GM23338 (cell line): ENCODE data around the gene ENOSF1.

Experiments used
- EZH2 ChIP-seq: fragments of 200-600 bp; sonication (generic); IDR thresholded peaks from one replicate; pipeline ENCODE4 v1.8.0; 2017; ENCODE audit warnings: antibody characterized with exemption, mild to moderate bottlenecking, low read depth; ENCODE audit not compliant: unreplicated experiment
- NANOG ChIP-seq: IDR thresholded peaks from 2 replicates; pipeline ENCODE4 v1.6.1; 2016; ENCODE audit warnings: antibody characterized with exemption, borderline replicate concordance
- POLR2AphosphoS5 ChIP-seq: IDR thresholded peaks from 2 replicates; pipeline ENCODE4 v1.6.1; 2016; ENCODE audit warnings: antibody characterized with exemption, low read depth
- STAT1 ChIP-seq: IDR thresholded peaks from one replicate; pipeline ENCODE4 v1.6.1; 2016; ENCODE audit warnings: antibody characterized with exemption; ENCODE audit not compliant: unreplicated experiment
- TF ChIP-seq, protein P1 (sequence below), 2 experiments: fragments of 200-600 bp in 1 of 2; sonication (generic) in 1 of 2; conservative IDR thresholded peaks; 2 replicates each; pipeline versions ENCODE4 v1.5.1 to v1.6.1; 2016 to 2017; ENCODE audit warnings: antibody characterized with exemption in 2 of 2, low read depth in 2 of 2, mild to moderate bottlenecking in 2 of 2, moderate library complexity in 1 of 2
- TF ChIP-seq, protein P2 (sequence below): IDR thresholded peaks from one replicate; pipeline ENCODE4 v1.6.1; 2018; ENCODE audit warnings: antibody characterized with exemption; ENCODE audit not compliant: unreplicated experiment
- TF ChIP-seq, protein P3 (sequence below): fragments of 250-450 bp; sonication (Bioruptor Pico); IDR thresholded peaks from 2 replicates; pipeline ENCODE4 v1.5.0; 2020; ENCODE audit warnings: mild to moderate bottlenecking, moderate library complexity

DNA sequence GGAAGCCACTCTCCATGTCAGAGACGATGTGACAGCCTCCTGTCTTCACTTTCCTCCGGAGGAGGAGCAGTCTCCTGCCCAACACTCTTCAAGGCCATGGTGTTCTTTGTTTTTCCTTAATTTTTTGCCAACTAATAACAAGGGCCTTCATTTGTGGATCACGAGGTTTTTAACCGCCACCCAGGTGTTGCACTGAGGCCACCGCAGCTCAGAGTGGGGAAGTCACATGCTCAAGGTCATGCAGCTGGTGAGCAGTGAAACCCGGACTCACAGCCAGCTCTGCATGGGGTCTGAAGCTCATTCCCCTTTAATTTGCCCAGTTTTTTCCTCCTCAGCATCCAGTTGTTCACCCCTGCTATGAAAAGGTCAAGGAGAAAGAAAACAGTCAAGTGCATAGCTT, 19.6 kb downstream of the ENOSF1 start:
- TF ChIP-seq, protein P1, sequence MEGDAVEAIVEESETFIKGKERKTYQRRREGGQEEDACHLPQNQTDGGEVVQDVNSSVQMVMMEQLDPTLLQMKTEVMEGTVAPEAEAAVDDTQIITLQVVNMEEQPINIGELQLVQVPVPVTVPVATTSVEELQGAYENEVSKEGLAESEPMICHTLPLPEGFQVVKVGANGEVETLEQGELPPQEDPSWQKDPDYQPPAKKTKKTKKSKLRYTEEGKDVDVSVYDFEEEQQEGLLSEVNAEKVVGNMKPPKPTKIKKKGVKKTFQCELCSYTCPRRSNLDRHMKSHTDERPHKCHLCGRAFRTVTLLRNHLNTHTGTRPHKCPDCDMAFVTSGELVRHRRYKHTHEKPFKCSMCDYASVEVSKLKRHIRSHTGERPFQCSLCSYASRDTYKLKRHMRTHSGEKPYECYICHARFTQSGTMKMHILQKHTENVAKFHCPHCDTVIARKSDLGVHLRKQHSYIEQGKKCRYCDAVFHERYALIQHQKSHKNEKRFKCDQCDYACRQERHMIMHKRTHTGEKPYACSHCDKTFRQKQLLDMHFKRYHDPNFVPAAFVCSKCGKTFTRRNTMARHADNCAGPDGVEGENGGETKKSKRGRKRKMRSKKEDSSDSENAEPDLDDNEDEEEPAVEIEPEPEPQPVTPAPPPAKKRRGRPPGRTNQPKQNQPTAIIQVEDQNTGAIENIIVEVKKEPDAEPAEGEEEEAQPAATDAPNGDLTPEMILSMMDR (conservative IDR thresholded peaks at IDR 0.05; ENCODE audit: low read depth in 2 of 2), result no peak
- no peak for TF ChIP-seq POLR2AphosphoS5
- no peak for TF ChIP-seq STAT1
- TF ChIP-seq, protein P2, sequence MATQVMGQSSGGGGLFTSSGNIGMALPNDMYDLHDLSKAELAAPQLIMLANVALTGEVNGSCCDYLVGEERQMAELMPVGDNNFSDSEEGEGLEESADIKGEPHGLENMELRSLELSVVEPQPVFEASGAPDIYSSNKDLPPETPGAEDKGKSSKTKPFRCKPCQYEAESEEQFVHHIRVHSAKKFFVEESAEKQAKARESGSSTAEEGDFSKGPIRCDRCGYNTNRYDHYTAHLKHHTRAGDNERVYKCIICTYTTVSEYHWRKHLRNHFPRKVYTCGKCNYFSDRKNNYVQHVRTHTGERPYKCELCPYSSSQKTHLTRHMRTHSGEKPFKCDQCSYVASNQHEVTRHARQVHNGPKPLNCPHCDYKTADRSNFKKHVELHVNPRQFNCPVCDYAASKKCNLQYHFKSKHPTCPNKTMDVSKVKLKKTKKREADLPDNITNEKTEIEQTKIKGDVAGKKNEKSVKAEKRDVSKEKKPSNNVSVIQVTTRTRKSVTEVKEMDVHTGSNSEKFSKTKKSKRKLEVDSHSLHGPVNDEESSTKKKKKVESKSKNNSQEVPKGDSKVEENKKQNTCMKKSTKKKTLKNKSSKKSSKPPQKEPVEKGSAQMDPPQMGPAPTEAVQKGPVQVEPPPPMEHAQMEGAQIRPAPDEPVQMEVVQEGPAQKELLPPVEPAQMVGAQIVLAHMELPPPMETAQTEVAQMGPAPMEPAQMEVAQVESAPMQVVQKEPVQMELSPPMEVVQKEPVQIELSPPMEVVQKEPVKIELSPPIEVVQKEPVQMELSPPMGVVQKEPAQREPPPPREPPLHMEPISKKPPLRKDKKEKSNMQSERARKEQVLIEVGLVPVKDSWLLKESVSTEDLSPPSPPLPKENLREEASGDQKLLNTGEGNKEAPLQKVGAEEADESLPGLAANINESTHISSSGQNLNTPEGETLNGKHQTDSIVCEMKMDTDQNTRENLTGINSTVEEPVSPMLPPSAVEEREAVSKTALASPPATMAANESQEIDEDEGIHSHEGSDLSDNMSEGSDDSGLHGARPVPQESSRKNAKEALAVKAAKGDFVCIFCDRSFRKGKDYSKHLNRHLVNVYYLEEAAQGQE, result no peak
- TF ChIP-seq, protein P3, sequence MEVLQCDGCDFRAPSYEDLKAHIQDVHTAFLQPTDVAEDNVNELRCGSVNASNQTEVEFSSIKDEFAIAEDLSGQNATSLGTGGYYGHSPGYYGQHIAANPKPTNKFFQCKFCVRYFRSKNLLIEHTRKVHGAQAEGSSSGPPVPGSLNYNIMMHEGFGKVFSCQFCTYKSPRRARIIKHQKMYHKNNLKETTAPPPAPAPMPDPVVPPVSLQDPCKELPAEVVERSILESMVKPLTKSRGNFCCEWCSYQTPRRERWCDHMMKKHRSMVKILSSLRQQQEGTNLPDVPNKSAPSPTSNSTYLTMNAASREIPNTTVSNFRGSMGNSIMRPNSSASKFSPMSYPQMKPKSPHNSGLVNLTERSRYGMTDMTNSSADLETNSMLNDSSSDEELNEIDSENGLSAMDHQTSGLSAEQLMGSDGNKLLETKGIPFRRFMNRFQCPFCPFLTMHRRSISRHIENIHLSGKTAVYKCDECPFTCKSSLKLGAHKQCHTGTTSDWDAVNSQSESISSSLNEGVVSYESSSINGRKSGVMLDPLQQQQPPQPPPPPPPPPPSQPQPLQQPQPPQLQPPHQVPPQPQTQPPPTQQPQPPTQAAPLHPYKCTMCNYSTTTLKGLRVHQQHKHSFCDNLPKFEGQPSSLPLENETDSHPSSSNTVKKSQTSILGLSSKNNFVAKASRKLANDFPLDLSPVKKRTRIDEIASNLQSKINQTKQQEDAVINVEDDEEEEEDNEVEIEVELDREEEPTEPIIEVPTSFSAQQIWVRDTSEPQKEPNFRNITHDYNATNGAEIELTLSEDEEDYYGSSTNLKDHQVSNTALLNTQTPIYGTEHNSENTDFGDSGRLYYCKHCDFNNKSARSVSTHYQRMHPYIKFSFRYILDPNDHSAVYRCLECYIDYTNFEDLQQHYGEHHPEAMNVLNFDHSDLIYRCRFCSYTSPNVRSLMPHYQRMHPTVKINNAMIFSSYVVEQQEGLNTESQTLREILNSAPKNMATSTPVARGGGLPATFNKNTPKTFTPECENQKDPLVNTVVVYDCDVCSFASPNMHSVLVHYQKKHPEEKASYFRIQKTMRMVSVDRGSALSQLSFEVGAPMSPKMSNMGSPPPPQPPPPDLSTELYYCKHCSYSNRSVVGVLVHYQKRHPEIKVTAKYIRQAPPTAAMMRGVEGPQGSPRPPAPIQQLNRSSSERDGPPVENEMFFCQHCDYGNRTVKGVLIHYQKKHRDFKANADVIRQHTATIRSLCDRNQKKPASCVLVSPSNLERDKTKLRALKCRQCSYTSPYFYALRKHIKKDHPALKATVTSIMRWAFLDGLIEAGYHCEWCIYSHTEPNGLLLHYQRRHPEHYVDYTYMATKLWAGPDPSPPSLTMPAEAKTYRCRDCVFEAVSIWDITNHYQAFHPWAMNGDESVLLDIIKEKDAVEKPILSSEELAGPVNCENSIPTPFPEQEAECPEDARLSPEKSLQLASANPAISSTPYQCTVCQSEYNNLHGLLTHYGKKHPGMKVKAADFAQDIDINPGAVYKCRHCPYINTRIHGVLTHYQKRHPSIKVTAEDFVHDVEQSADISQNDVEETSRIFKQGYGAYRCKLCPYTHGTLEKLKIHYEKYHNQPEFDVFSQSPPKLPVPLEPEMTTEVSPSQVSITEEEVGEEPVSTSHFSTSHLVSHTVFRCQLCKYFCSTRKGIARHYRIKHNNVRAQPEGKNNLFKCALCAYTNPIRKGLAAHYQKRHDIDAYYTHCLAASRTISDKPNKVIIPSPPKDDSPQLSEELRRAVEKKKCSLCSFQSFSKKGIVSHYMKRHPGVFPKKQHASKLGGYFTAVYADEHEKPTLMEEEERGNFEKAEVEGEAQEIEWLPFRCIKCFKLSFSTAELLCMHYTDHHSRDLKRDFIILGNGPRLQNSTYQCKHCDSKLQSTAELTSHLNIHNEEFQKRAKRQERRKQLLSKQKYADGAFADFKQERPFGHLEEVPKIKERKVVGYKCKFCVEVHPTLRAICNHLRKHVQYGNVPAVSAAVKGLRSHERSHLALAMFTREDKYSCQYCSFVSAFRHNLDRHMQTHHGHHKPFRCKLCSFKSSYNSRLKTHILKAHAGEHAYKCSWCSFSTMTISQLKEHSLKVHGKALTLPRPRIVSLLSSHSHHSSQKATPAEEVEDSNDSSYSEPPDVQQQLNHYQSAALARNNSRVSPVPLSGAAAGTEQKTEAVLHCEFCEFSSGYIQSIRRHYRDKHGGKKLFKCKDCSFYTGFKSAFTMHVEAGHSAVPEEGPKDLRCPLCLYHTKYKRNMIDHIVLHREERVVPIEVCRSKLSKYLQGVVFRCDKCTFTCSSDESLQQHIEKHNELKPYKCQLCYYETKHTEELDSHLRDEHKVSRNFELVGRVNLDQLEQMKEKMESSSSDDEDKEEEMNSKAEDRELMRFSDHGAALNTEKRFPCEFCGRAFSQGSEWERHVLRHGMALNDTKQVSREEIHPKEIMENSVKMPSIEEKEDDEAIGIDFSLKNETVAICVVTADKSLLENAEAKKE (CRISPR knock-in tag), result no peak
- TF ChIP-seq NANOG, result no peak
- TF ChIP-seq EZH2, result no peak
